GM19463 (cell line): Measurements from ENCODE around the gene NCOA1.

Source experiments
- ATAC-seq: cut with Tn5 transposase; IDR thresholded peaks from one replicate; pipeline ENCODE4 v1.9.1; 2021; ENCODE audit warnings: mild to moderate bottlenecking, moderate library complexity; ENCODE audit not compliant: unreplicated experiment

Gene NCOA1

DNA sequence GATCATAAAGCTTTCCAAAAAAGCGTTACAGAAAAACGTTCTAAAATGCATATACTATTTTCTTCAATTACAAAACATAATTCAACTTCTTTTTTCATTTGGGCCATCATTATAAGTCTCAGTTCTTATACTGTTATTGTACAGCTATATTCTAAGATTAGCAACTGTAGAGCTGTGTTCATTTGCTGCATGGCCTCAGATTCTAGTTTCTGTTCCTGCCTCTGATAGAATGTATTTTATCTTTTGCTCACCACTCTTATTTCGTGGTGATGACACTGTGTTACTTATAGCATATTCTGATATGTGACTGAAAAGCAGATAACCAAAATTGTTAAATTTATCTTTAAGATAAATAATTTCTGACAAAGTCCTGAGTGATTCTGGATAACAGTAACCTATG, 234.9 kb downstream of the NCOA1 start:
- no peak for ATAC-seq

DNA sequence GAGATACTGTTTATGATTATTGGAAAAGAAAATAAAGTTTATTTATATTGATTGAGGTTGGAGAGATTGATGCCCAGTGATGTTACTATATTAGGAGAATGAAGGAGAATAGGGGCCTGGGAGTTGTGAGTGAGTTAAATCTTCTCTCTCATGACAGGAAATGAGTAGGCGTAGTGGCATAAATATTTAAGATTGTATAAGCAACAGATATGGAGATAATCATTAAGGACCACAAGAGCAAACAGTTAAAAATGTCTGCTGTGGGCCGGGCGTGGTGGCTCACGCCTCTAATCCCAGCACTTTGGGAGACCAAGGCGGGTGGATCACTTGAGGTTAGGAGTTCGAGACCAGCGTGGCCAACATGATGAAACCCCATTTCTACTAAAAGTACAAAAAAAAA, 239.4 kb downstream of the NCOA1 start:
- ATAC-seq = no peak

DNA sequence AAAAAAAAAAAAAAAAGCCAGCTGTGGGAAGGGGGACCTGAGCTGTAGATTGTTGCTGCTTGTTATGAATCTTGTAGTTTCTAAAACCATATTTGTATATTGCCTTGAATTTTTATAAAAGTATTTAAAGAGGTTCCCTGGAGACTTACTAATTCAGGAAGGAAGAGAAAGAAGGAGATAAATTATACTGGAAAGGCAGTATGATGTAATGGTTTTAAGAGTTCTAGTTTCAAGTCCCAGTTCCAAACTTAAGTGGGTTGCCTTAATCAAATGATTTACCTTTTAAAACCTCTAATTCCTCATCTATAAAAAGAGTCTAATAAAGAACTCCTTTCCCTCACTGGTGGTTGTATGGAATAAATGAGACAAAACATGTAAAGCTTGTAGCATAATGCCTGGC, 240.0 kb downstream of the NCOA1 start:
- no peak for ATAC-seq

DNA sequence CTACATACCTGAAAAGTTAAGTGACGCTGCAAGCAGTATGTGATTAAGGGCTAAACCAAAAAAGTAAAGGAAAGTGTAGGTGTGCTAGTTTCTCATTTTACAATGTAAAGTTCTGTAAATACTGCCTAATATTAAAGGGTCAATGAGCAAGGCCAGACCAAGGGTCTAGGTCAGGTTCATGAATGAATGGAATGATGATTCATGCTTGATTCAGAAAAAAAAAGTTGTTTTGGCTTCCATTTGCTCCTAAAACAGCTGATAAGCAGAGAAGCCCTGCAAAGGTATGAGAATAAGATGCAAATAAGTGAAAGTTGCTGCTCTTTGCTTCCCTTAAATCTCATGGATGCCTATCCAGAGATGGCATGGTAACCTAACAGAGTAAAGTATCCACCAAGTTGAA, 240.9 kb downstream of the NCOA1 start:
- no peak for ATAC-seq

DNA sequence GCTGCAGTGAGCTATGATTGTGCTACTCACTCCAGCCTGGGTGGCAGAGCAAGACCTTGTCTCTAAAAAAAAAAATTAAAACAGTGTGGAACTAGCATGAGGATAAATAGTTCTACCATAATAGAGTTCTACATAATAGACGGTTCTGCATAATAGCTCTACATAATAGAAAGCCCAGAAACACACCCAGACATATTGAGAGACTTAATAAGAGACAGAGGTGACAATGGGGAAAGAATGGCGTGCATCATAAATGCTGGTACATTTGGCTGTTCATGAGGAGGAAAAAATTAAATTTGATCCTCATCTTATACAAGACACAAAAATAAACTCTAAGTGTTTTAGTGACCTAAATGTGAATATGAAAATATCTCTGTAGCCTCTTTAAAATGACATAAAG, 243.7 kb downstream of the NCOA1 start:
- no peak for ATAC-seq

DNA sequence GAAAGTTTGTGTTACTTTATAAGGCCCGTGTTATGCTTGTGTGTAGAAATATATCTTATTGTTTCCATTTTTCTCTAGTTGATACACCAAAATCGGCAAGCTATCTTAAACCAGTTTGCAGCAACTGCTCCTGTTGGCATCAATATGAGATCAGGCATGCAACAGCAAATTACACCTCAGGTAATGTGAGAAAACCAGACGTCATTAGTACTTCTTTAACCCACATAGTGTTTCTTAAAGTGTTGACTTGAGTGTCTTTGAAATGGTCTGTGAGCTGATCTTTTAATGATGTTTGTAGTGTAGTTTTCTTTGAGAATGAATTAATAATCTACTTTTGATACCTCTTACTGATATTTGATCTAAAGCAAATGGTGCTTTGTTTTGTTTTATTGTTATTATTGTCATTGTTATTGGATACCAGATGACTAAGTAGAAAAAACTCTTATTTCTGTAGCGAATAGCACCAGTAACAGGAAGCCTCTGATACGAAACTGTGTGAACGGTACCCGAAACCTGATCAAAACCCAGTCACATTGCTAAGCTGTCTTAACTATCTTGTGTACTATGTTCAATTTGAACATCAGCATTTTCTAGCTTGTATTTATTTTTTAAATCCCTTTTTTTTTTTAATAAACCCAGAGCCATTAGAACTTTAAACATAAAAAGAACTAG, 248.4 kb downstream of the NCOA1 start:
- ATAC-seq = no peak

DNA sequence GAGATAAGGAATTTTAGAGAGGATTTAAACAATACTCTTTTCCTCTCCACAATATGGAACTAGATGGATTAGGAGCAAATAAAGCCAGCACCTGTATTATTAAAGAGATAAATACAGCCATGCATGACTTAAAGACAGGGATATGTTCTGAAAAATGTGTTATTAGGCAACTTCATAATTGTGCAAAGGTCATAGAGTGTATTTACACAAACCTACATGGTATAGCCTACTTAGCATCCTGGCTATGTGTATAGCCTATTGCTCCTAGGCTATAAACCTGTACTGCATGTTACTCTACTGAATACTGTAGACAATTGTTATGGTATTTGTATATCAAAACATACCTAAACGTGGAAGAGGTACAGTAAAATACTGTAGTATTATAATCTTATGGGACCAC, 249.1 kb downstream of the NCOA1 start:
- no peak for ATAC-seq

DNA sequence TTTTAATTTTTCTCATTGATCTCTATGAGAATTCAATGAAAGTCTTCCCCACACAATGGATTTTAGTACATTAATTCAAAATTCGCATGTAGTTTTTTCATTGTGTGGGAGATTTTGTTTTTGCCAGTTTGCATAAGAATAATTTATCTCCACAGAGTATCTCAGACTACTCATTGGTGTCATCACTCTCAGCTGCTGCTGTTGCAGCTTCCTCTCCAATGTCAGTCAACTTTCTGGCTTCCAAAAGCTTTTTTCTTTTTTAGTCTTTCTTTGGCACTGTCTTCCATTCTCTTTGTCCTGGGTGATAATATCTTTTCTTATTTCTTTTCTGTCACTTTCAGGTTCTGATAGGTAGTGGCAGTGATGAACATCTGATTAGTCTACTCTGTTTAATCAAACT, 251.7 kb downstream of the NCOA1 start:
- no peak for ATAC-seq

DNA sequence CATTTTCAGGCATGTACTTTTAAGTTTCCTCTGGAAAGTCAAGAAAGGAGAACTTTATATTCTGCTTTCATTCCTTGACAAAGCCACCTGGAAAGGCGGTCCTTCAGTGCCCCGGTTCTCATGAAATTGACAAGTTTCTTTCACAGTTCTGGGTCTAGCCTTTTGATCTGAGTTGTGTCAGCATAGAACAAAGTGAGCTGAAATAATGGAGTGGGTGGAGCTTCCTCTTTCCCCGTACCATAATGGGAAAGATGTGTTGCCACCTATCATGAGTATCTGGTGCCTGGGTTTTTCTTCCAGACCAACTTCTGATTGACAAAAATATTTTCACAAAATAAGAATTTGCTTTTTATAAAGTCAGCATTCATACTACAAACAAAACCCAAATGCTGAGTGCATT, 252.9 kb downstream of the NCOA1 start:
- no peak for ATAC-seq

DNA sequence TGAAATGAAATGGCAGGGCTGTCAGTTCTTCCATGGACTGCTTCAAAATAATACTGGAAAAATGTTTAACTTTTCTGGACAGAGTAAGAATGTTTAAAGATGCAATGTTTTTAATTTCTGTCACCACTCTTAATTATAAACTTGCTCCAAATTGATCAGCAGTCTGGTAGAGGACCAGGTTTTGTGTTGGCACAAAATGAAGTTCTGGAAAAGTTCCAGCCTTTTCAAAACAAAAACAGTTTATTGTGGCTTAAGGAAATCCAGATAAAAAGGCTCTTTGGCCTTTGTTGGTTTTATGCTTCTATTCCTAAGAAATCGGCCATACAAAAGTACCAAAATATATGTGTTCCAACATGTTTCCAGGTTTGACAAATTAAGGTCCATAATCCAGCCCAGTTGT, 253.3 kb downstream of the NCOA1 start:
- no peak for ATAC-seq

DNA sequence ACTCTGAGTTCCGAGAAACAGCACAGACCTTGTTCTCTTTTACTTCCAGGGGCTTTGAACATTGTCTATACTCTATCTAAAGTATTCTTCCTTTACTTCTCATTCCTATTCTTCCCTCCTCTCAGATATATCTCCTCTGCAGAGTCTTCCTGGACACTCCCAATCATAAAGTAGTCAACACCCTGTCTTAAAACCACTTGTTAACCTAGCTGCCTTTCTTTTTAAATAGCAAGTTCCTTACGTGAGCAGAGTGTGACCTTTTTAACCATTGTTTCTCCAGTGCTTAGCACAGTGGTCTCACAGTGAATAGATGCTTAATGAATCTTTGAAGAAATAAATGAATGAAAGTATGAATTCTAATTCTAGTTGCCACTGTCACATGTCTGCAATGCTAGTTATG, 254.8 kb downstream of the NCOA1 start:
- ATAC-seq = no peak

DNA sequence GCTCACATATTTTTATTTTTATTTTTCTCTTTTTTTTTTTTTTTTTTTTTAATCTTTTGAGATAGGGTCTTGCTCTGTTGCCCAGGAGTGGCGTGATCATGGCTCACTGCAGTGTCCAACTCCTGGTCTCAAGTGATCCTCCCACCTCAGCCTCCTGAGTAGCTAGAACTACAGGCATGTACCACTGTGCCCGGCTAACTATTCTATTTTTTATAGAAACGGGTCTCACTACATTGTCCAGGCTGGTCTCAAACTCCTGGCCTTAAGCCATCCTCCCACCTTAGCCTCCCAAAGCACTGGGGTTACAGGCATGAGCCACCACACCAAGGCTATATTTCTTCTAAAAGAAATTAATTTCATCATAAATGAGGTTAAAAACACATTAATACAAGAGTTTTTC, 256.2 kb downstream of the NCOA1 start:
- ATAC-seq = no peak

DNA sequence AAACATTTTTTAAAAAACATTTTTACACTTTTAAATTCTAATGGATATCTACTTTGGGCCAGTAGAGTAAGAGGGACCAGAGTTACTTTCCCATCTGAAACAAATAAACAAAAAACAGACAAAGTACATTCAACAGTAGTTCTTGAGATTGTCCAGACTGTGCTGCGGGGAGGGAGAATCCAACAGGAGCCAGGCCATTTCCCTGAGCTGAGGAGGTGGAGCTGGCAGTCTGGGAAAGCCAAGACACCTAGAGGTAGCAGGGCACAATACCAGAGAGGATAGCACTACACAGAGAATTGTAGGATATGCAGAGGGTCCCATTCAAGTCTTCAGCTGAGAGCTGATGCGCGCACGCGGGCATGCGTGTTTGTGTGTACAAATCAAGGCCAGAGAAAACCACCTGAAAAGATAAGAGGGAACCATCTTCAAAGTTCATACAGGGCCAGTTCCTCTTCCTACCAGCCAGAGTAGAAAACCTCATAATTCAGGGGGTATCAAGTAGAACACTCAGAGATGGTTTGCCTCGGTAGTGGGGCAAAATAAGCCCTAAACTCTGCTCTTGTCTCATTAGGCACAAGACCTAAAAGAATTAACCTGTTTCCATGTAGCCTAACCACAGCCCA, 258.1 kb downstream of the NCOA1 start:
- no peak for ATAC-seq

DNA sequence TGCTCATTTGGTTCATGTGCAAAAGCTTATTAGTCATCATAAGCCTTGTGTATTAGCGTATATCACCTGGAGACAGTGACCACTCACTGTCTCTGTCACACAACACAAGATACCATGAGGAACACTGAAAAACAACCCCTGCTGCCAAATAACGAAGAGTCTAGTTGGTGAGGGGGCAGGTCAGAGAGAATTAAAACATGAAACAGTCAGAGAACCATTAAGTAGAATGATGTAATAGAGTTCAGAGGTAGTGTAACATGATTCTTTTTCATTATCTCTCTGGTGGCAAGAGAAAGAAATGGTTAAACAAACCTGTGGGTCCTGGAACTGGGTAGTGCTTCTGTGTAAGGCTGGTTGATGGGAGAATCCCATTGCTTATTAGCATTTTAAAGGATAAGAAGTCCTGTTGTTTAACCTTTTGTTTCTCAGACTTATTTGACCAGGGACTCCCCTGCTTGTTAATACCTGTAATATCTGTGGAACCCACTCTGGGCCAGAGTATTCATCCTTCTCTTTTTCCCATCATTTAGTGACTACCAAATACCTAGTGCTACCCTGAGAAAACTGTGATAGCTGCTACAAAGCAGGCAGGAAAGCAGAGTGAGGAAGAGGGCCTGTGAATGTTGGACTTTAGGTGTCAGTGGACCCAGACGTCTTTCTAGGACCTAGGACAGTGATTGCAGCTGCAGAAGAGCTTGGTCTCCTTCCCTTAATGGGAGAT, 264.1 kb downstream of the NCOA1 start:
- ATAC-seq = no peak

DNA sequence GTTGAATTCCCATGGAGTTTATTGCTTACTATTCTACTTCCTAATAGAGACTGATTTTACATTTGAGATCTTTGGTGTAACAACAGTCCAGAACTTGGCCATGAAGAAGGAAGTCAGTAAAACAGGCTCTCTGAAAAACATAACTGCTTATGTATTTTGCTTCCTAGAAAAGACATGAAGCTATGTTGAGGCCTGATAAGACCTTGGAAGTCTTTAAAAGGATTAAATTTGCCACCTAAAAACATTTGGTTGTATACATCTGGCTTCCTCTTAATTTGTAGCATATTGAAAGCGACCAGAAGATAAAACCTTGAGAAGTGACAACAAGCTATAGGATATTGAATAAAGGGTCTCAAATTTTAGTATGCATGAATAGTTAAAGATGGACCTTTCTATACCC, 265.7 kb downstream of the NCOA1 start:
- no peak for ATAC-seq

DNA sequence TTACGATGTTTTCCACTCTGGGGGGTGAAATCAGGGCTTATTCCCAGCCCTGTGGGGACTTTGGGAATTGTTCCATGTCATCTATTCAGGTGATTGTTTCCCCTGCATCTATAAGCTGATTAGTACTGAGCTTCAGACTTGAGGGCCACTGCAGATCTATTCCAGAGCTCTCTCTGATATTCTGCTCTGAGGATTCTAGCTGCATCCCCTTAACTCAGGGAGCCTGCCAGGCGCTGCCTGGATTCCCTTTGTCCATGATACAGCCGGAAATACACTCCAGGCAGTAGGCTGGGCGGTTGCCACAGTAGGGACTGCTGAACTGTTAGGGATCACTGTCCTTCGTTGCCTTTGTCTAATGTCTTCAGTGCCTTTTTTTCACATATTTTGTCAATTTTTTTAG, 270.8 kb downstream of the NCOA1 start:
- no peak for ATAC-seq

DNA sequence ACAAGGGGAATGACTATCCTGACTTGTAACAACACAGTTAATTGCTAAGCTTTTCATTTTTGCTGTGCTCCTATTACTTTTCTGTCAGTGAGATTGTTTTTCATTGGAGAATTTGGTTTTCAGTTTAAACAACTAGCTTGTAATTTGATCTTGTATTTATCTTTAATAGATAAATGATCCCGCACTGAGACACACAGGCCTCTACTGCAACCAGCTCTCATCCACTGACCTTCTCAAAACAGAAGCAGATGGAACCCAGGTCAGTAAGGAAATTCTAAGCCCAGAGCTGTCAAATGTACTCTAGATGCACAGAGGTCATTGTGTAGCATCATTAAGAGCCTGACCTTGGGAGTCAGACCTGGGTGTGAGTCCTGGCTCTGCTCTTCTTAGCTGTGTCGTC, 271.5 kb downstream of the NCOA1 start:
- ATAC-seq = no peak

DNA sequence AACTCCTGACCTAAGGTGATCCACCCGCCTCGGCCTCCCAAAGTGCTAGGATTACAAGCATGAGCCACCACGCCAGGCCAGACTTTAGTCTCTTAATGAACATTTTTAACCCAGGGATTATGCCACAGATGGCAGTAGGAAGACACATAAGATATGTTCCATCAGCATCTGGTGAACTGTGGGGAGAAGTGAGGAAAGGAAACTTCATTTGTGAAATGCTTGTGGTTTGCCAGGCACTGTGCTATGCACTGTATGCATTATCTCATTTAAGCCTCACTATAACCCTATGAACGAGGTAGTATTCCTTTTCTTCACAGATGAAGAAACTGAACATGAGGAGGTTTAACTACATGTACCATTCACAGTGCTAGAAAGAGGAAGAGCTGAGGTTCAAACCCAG, 272.8 kb downstream of the NCOA1 start:
- ATAC-seq = no peak

DNA sequence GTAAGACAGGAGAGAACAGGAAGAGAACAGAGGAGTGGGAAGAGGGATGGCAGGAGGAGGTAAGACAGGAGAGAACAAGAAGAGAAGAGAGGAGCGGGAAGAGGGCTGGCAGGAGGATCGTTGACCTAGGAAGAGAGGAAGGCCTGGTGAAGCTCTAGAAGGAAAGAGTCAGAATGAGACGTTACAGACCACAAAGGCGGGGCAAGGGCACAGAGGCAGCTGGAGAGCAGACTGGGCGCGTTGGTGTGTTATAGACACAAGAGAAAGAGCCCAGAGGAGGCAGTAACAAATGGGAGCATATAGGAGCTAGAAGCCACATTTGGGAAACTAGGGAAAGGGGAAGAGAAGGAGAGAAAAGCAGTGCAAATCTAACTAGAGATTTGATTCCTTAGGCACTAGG, 275.6 kb downstream of the NCOA1 start:
- no peak for ATAC-seq

DNA sequence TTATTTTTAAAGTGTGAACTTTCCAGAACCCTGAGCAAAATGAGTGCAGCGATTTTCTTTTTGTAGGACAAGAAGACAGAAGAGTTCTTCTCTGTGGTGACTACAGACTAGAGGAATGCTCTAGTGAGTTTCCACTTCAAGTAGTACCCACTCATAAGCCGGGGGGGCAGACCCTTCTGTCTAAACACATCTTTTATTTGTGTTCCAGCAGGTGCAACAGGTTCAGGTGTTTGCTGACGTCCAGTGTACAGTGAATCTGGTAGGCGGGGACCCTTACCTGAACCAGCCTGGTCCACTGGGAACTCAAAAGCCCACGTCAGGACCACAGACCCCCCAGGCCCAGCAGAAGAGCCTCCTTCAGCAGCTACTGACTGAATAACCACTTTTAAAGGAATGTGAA, 277.0 kb downstream of the NCOA1 start:
- ATAC-seq = no peak

DNA sequence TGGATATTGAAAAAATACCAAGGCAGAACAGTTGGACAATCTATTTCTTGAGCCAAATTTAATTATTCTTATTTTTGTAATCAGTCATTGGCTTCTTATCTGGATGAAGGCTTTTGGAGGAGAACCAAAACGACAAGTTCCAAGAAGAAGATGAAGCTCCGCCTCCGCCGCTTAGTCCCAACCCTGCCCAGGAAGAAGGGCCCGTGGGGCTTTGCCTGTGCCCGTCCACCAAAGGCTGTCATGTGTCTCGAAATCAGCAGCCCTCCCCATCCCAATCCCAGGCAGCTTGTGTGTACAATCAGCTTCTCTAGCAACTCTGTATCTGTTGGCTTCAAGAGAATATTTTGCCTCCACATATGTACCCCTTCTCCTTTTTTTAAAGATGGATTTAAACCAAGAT, 277.5 kb downstream of the NCOA1 start:
- ATAC-seq = no peak

DNA sequence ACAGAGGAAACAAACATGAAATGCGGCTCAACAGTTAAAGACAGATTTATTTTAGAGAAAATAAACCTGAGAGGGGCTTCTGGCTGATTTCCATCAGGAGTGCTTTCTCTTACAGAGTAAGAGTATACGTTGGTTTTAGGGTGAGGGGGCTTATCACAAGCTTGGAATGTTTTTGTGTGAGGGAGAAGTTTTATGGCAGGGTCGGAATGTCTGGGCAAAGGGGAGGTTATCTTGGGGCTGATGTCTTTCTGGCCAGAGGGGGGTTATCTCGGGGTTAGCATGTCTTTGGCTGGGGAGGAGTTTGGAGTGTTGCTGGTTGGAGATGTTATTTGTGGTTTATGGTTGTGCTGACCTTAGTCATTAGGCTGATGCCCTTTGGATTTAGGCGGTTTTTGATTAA, 280.0 kb downstream of the NCOA1 start:
- no peak for ATAC-seq
